ENCODE measurements around the gene RCBTB2.

Gene RCBTB2

GRCh38 chr13:48492096-48492440, 40.8 kb downstream of the RCBTB2 start:
- Histone ChIP-seq H3K4me1 (ENCODE audit: control insufficient read depth, insufficient read depth, low read length) (peaks cover 7% of the 10 kb centered on the region), H3K36me3 (ENCODE audit: control insufficient read depth, insufficient read depth, low read length) (peaks cover 9% of the 10 kb centered on the region; the same call in 1 of the 2 replicates), H3K9me3 (ENCODE audit: control insufficient read depth, insufficient read depth, low read depth, low read length) (peaks cover 3% of the 10 kb centered on the region; the same call in 1 of the 2 replicates), H3K27ac (ENCODE audit: low read depth, low read length) (no peak overlapping the region), H3K9ac (ENCODE audit: low read length) (no peak overlapping the region), H3K4me3 (ENCODE audit: low read depth, low read length) (no peak overlapping the region), H3K27me3 (ENCODE audit: control insufficient read depth, insufficient read depth, low read length) (no peaks in the 10 kb centered on the region)

- Histone ChIP-seq H3K9me3 (ENCODE audit: control insufficient read depth, insufficient read depth, low read depth, low read length) (peaks cover 3% of the 10 kb centered on the region; the same call in 1 of the 2 replicates), H3K36me3 (ENCODE audit: control insufficient read depth, insufficient read depth, low read length) (peaks cover 9% of the 10 kb centered on the region; the same call in 1 of the 2 replicates), H3K4me1 (ENCODE audit: control insufficient read depth, insufficient read depth, low read length) (0 out of 2 replicates have a peak, but pooled peaks cover 3% of the 10 kb centered on the region), H3K27me3 (ENCODE audit: control insufficient read depth, insufficient read depth, low read length) (no peaks in the 10 kb centered on the region), H3K9ac (ENCODE audit: low read length) (no peak overlapping the region), H3K27ac (ENCODE audit: low read depth, low read length) (no peak overlapping the region), H3K4me3 (ENCODE audit: low read depth, low read length) (no peak overlapping the region)
Measured at GRCh38 chr13:48491423-48492095, 41.3 kb downstream of the RCBTB2 start.

- peaks cover 9% of the 10 kb centered on the region; the same call in 1 of the 2 replicates for H3K36me3 ChIP-seq (ENCODE audit: control insufficient read depth, insufficient read depth, low read length)
- H3K27ac ChIP-seq (ENCODE audit: low read depth, low read length) = no peak overlapping the region
Measured at GRCh38 chr13:48490241-48490640, 42.6 kb downstream of the RCBTB2 start.

GRCh38 chr13:48489666-48490065, 43.2 kb downstream of the RCBTB2 start:
- H3K4me3 ChIP-seq (ENCODE audit: low read depth, low read length) = no peak overlapping the region
- H3K27ac ChIP-seq (ENCODE audit: low read depth, low read length) = no peak overlapping the region

More at GRCh38 chr13:48490241-48490640, 42.6 kb downstream of the RCBTB2 start:
- Histone ChIP-seq H3K9ac (ENCODE audit: low read length) (no peak overlapping the region), H3K4me3 (ENCODE audit: low read depth, low read length) (no peak overlapping the region), H3K9me3 (ENCODE audit: control insufficient read depth, insufficient read depth, low read depth, low read length) (peaks cover 3% of the 10 kb centered on the region; the same call in 1 of the 2 replicates), H3K27me3 (ENCODE audit: control insufficient read depth, insufficient read depth, low read length) (no peaks in the 10 kb centered on the region), H3K4me1 (ENCODE audit: control insufficient read depth, insufficient read depth, low read length) (no peaks in the 10 kb centered on the region)

GRCh38 chr13:48488995-48489394, 43.9 kb downstream of the RCBTB2 start:
- Histone ChIP-seq H3K9me3 (ENCODE audit: control insufficient read depth, insufficient read depth, low read depth, low read length) (peaks cover 3% of the 10 kb centered on the region; the same call in 1 of the 2 replicates), H3K9ac (ENCODE audit: low read length) (no peak overlapping the region), H3K4me1 (ENCODE audit: control insufficient read depth, insufficient read depth, low read length) (no peaks in the 10 kb centered on the region), H3K27ac (ENCODE audit: low read depth, low read length) (no peak overlapping the region), H3K36me3 (ENCODE audit: control insufficient read depth, insufficient read depth, low read length) (peaks cover 9% of the 10 kb centered on the region; the same call in 1 of the 2 replicates), H3K4me3 (ENCODE audit: low read depth, low read length) (no peak overlapping the region), H3K27me3 (ENCODE audit: control insufficient read depth, insufficient read depth, low read length) (no peaks in the 10 kb centered on the region)

More at GRCh38 chr13:48489666-48490065, 43.2 kb downstream of the RCBTB2 start:
- H3K27me3 ChIP-seq (ENCODE audit: control insufficient read depth, insufficient read depth, low read length) = no peaks in the 10 kb centered on the region
- H3K9me3 ChIP-seq (ENCODE audit: control insufficient read depth, insufficient read depth, low read depth, low read length) = peaks cover 3% of the 10 kb centered on the region; the same call in 1 of the 2 replicates
- no peaks in the 10 kb centered on the region for H3K4me1 ChIP-seq (ENCODE audit: control insufficient read depth, insufficient read depth, low read length)
- no peak overlapping the region for H3K9ac ChIP-seq (ENCODE audit: low read length)
- peaks cover 9% of the 10 kb centered on the region; the same call in 1 of the 2 replicates for H3K36me3 ChIP-seq (ENCODE audit: control insufficient read depth, insufficient read depth, low read length)

GRCh38 chr13:48487968-48488367, 44.9 kb downstream of the RCBTB2 start:
- no peak overlapping the region for H3K9ac ChIP-seq (ENCODE audit: low read length)
- no peak overlapping the region for H3K4me3 ChIP-seq (ENCODE audit: low read depth, low read length)
- no peaks in the 10 kb centered on the region for H3K27me3 ChIP-seq (ENCODE audit: control insufficient read depth, insufficient read depth, low read length)
- H3K36me3 ChIP-seq (ENCODE audit: control insufficient read depth, insufficient read depth, low read length) = peaks cover 7% of the 10 kb centered on the region; the same call in 1 of the 2 replicates
- H3K4me1 ChIP-seq (ENCODE audit: control insufficient read depth, insufficient read depth, low read length) = no peaks in the 10 kb centered on the region
- no peak overlapping the region for H3K27ac ChIP-seq (ENCODE audit: low read depth, low read length)
- H3K9me3 ChIP-seq (ENCODE audit: control insufficient read depth, insufficient read depth, low read depth, low read length) = peaks cover 3% of the 10 kb centered on the region; the same call in 1 of the 2 replicates

GRCh38 chr13:48486836-48487235, 46.0 kb downstream of the RCBTB2 start:
- Histone ChIP-seq H3K9ac (ENCODE audit: low read length) (no peak overlapping the region), H3K36me3 (ENCODE audit: control insufficient read depth, insufficient read depth, low read length) (peaks cover 7% of the 10 kb centered on the region; the same call in 1 of the 2 replicates), H3K9me3 (ENCODE audit: control insufficient read depth, insufficient read depth, low read depth, low read length) (peaks cover 3% of the 10 kb centered on the region; the same call in 1 of the 2 replicates), H3K4me1 (ENCODE audit: control insufficient read depth, insufficient read depth, low read length) (no peaks in the 10 kb centered on the region), H3K4me3 (ENCODE audit: low read depth, low read length) (no peak overlapping the region), H3K27ac (ENCODE audit: low read depth, low read length) (no peak overlapping the region), H3K27me3 (ENCODE audit: control insufficient read depth, insufficient read depth, low read length) (no peaks in the 10 kb centered on the region)

- Histone ChIP-seq H3K27me3 (ENCODE audit: control insufficient read depth, insufficient read depth, low read length) (no peaks in the 10 kb centered on the region), H3K4me3 (ENCODE audit: low read depth, low read length) (no peak overlapping the region), H3K36me3 (ENCODE audit: control insufficient read depth, insufficient read depth, low read length) (peaks cover 7% of the 10 kb centered on the region; the same call in 1 of the 2 replicates), H3K9me3 (ENCODE audit: control insufficient read depth, insufficient read depth, low read depth, low read length) (peaks cover 3% of the 10 kb centered on the region; the same call in 1 of the 2 replicates), H3K4me1 (ENCODE audit: control insufficient read depth, insufficient read depth, low read length) (no peaks in the 10 kb centered on the region), H3K27ac (ENCODE audit: low read depth, low read length) (no peak overlapping the region), H3K9ac (ENCODE audit: low read length) (no peak overlapping the region)
Measured at GRCh38 chr13:48486362-48486761, 46.5 kb downstream of the RCBTB2 start.

DNA sequence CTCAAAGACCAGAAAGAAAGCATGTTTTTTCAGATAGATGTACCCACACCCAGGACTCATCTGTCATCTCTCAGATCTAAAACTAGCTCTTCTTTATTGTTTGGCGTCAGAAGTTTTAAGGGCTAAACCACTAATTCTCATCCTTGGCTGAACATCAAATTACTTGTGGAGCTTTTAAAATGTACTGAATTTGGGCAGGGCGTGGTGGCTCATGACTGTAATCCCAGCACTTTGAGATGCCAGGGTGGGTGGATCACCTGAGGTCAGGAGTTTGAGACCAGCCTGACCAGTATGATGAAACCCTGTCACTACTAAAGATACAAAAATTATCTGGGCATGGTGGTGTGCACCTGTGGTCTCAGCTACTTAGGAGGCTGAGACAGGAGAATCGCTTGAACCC, 47.4 kb downstream of the RCBTB2 start:
- Histone ChIP-seq H3K27ac (ENCODE audit: low read depth, low read length) (no peak overlapping the region), H3K36me3 (ENCODE audit: control insufficient read depth, insufficient read depth, low read length) (peaks cover 7% of the 10 kb centered on the region; the same call in 1 of the 2 replicates), H3K9me3 (ENCODE audit: control insufficient read depth, insufficient read depth, low read depth, low read length) (peaks cover 3% of the 10 kb centered on the region; the same call in 1 of the 2 replicates), H3K27me3 (ENCODE audit: control insufficient read depth, insufficient read depth, low read length) (no peaks in the 10 kb centered on the region), H3K4me1 (ENCODE audit: control insufficient read depth, insufficient read depth, low read length) (no peaks in the 10 kb centered on the region), H3K9ac (ENCODE audit: low read length) (no peak overlapping the region), H3K4me3 (ENCODE audit: low read depth, low read length) (no peak overlapping the region)

GRCh38 chr13:48483575-48483974, 49.3 kb downstream of the RCBTB2 start:
- Histone ChIP-seq H3K4me3 (ENCODE audit: low read depth, low read length) (no peak overlapping the region), H3K9me3 (ENCODE audit: control insufficient read depth, insufficient read depth, low read depth, low read length) (peaks cover 3% of the 10 kb centered on the region; the same call in 1 of the 2 replicates), H3K27me3 (ENCODE audit: control insufficient read depth, insufficient read depth, low read length) (no peaks in the 10 kb centered on the region), H3K9ac (ENCODE audit: low read length) (no peak overlapping the region), H3K4me1 (ENCODE audit: control insufficient read depth, insufficient read depth, low read length) (no peaks in the 10 kb centered on the region), H3K36me3 (ENCODE audit: control insufficient read depth, insufficient read depth, low read length) (peaks cover 4% of the 10 kb centered on the region; the same call in 1 of the 2 replicates), H3K27ac (ENCODE audit: low read depth, low read length) (no peak overlapping the region)

DNA sequence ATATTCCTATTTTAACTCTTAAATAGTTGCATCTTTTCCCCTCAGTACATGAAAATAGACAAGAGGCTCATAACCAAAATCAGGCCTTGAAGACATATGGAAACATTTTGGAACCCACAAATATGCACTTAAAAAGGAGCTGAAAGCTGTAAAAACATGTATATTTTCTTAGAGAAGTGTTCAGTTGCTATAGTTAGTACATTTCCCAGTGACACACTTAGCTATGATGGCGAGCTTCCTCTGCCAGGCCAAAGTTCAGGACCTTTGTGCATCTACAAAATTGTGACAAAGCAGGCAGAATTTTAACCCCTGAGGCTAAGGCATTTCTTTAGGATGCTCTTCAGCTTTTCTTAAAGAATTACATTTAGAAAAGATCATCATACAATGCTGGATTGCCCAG, 54.5 kb downstream of the RCBTB2 start:
- H3K27ac ChIP-seq (ENCODE audit: low read depth, low read length) = no peak overlapping the region
- H3K27me3 ChIP-seq (ENCODE audit: control insufficient read depth, insufficient read depth, low read length) = no peaks in the 10 kb centered on the region
- H3K36me3 ChIP-seq (ENCODE audit: control insufficient read depth, insufficient read depth, low read length) = peaks cover 4% of the 10 kb centered on the region; the same call in 1 of the 2 replicates
- no peak overlapping the region for H3K4me3 ChIP-seq (ENCODE audit: low read depth, low read length)
- no peaks in the 10 kb centered on the region for H3K9me3 ChIP-seq (ENCODE audit: control insufficient read depth, insufficient read depth, low read depth, low read length)
- H3K9ac ChIP-seq (ENCODE audit: low read length) = no peak overlapping the region
- no peaks in the 10 kb centered on the region for H3K4me1 ChIP-seq (ENCODE audit: control insufficient read depth, insufficient read depth, low read length)

Data from HUES6 (cell line).